SK-N-SH treated with all-trans-retinoic acid at 6 μM for 48 hours (cell line): ENCODE results near the gene MREG.

Experiments
- ESRRG ChIP-seq: fragments of 250-450 bp; sonication (Bioruptor Pico); IDR thresholded peaks from 2 replicates; pipeline ENCODE4 v1.6.1; 2021; ENCODE audit warnings: mild to moderate bottlenecking
- PPARA ChIP-seq: fragments of 250-450 bp; sonication (Bioruptor Pico); IDR thresholded peaks from 2 replicates; pipeline ENCODE4 v1.5.0; 2020; ENCODE audit warnings: mild to moderate bottlenecking, borderline replicate concordance
- SNAI2 ChIP-seq: fragments of 250-450 bp; sonication (Bioruptor Pico); IDR thresholded peaks from 2 replicates; pipeline ENCODE4 v1.5.0; 2020; ENCODE audit warnings: mild to moderate bottlenecking, moderate library complexity
- TOX ChIP-seq: fragments of 250-450 bp; sonication (Bioruptor Pico); IDR thresholded peaks from 2 replicates; pipeline ENCODE4 v1.8.0; 2021; ENCODE audit warnings: mild to moderate bottlenecking, moderate library complexity, borderline replicate concordance

DNA sequence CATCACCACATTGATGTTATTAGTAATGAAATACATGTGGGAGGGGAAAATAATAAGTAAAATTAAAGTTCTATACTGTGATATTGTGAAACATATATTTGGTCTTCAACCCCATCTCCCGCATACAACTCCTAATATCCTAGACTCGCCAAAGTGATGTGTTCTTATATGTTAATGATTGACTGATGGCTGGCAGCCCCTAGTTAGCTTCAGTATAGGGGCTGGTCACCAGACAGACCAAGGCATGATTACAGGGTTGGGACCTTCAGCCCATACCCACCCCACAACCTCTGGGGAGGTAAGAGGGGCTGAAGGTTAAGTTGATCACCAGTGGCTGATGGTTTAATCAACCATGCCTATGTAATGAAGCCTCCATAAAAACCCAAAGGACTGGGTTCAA, 28.1 kb upstream of the MREG start:
- TF ChIP-seq PPARA (CRISPR knock-in tag): no peak
- no peak for TF ChIP-seq TOX (CRISPR knock-in tag)
- TF ChIP-seq SNAI2: no peak
- TF ChIP-seq ESRRG: no peak
